Dendritic cell treated with granulocyte-macrophage colony-stimulating factor and Interleukin-4, amounts not matched to agents 40 ng/mL and 50 ng/mL, for 4 days (primary cell): ENCODE results near the gene P4HTM.
A peak's percentile ranks its signal among the peaks of the same experiment; 100 is the strongest.

Experiments used
- H3K27ac Mint-ChIP-seq: one replicate; pipeline ENCODE4 v1.8.0; 2022; ENCODE audit warnings: mild to moderate bottlenecking, mixed read lengths
- H3K27me3 Mint-ChIP-seq: one replicate; pipeline ENCODE4 v1.8.0; 2022; ENCODE audit warnings: mild to moderate bottlenecking, mixed read lengths
- H3K36me3 Mint-ChIP-seq: one replicate; pipeline ENCODE4 v1.8.0; 2022; ENCODE audit warnings: low read depth, mixed read lengths
- H3K4me1 Mint-ChIP-seq: one replicate; pipeline ENCODE4 v1.8.0; 2022; ENCODE audit warnings: low read depth, mixed read lengths
- H3K4me3 Mint-ChIP-seq: one replicate; pipeline ENCODE4 v1.8.0; 2022; ENCODE audit warnings: mild to moderate bottlenecking, moderate library complexity, mixed read lengths
- H3K9me3 Mint-ChIP-seq: one replicate; pipeline ENCODE4 v1.8.0; 2022; ENCODE audit warnings: mixed read lengths
- intact Hi-C: fragments of 100-400 bp; cut with micrococcal nuclease; formaldehyde crosslinking; loops from one replicate; pipeline ENCODE4 v1.15.0; 2022

The P4HTM gene

DNA sequence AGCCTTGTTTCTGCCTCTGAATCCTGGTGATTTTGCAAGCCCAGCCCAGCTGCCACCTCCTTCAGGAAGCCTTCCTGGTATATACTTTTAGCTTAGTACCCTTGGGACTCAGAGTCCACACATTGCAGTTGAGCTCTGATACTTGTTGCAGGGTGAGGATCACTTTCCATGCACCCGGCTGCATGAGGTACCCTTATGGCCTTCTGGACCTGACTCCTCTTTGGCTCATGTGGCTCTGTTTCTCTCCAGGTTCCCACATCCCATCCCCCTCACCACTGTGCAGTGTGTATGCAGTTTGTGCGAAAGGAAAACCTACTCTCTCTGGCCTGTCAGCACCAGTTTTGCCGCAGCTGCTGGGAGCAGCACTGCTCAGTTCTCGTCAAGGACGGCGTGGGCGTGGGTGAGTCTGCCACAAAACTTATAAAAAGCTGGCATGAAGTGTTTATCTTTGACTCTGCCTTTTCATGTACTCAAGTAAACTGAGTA lies 23.1 kb upstream of the P4HTM start:
- peaks cover 96% of the 10 kb centered on the region for H3K36me3 Mint-ChIP-seq
- H3K27me3 Mint-ChIP-seq, result no peaks in the 10 kb centered on the region
- H3K9me3 Mint-ChIP-seq, result no peaks in the 10 kb centered on the region
- no peak overlapping the region for H3K27ac Mint-ChIP-seq
- no peak overlapping the region for H3K4me3 Mint-ChIP-seq
- intact Hi-C loops, result loop anchor here (2.0 kb wide), 1 partner anchor 76 kb away; no protein-coding TSS in a partner anchor
- no peaks in the 10 kb centered on the region for H3K4me1 Mint-ChIP-seq

DNA sequence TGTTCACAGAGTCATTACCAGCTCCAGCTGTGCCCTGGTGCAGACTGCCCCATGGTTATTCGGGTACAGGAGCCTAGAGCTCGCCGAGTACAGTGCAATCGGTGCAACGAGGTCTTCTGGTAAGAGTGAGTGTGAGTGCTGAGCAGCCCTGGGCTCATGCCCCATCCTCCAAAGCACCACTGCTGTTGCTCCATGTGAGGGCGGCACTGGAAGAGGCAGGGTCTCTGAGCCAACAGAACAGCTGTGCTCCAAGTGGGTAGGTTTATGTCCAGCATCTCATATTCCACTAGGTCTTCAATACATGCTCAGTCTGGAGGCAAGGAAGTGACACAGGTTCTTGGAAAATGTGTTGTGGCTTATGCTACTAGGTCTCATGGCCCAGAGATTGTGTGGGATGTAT lies 19.5 kb upstream of the P4HTM start:
- Mint-ChIP-seq H3K27ac (no peak overlapping the region), H3K4me1 (no peaks in the 10 kb centered on the region), H3K36me3 (peaks cover 96% of the 10 kb centered on the region), H3K27me3 (no peaks in the 10 kb centered on the region), H3K9me3 (no peaks in the 10 kb centered on the region), H3K4me3 (no peak overlapping the region)
- intact Hi-C loops, result no loop called here

GRCh38 chr3:48974076-48974864 lies 15.8 kb upstream of the P4HTM start:
- Mint-ChIP-seq H3K9me3 (no peaks in the 10 kb centered on the region), H3K27ac (no peak overlapping the region), H3K27me3 (no peaks in the 10 kb centered on the region), H3K4me3 (no peak overlapping the region), H3K36me3 (peaks cover 100% of the 10 kb centered on the region), H3K4me1 (no peaks in the 10 kb centered on the region)
- intact Hi-C loops, result no loop called here

DNA sequence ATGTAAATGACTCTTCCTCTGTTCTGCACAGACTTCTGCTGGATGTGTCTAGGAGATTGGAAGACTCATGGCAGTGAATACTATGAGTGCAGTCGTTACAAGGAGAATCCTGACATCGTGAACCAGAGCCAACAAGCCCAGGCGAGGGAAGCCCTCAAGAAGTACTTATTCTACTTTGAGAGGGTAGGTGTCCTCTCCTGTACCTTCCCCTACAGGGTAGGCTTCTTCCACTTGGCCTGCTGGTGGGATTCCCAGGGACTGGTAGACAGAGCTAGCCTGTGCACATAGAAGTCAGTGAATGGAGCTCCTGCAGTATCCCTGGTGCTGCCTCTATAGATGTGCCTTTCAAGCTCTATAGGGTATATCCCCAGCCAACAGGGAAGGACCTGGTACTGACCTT lies 10.6 kb upstream of the P4HTM start:
- Mint-ChIP-seq H3K27me3 (no peaks in the 10 kb centered on the region), H3K4me1 (peaks cover 18% of the 10 kb centered on the region), H3K9me3 (no peaks in the 10 kb centered on the region), H3K4me3 (no peak overlapping the region), H3K36me3 (peaks cover 97% of the 10 kb centered on the region), H3K27ac (no peak overlapping the region)
- intact Hi-C loops, result no loop called here

DNA sequence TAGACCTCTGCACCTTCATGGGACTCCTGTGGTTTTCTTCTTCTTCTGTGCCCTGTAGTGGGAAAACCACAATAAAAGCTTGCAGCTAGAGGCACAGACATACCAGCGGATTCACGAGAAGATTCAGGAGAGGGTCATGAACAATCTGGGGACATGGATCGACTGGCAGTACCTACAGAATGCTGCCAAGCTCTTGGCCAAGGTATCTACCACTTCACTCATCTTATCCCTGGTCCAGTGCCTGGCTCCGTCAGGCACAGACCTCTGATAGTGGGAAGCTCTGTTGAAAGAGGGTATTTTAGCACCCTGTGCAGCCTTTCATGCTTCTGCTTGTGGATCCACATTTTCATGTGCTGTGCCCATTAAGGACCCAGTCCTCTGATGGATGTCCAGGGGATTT lies 9.7 kb upstream of the P4HTM start:
- Mint-ChIP-seq H3K36me3 (peaks cover 97% of the 10 kb centered on the region), H3K27me3 (no peaks in the 10 kb centered on the region), H3K9me3 (no peaks in the 10 kb centered on the region), H3K4me3 (no peak overlapping the region), H3K27ac (no peak overlapping the region), H3K4me1 (peaks cover 25% of the 10 kb centered on the region)
- intact Hi-C loops, result no loop called here

DNA sequence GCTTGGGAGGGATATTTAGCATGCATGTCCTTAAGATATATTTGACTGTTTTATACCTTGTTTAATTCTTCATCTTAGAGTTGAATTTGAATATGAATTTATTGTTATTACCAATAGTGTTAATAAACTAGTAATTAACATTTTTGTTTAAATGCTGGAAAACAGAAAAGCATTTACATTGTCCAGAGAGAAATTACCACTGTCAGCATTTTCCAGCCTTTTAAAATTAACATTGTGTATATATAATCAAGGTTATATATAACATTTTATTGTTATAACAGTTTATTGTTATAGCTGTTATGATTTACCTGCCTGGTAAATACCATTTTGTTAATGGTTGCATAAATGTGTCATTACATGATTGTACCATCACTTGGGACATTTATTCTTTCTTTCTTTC lies 8.0 kb upstream of the P4HTM start:
- H3K4me3 Mint-ChIP-seq, result no peak overlapping the region
- H3K4me1 Mint-ChIP-seq, result peaks cover 25% of the 10 kb centered on the region
- intact Hi-C loops, result no loop called here
- no peaks in the 10 kb centered on the region for H3K27me3 Mint-ChIP-seq
- H3K9me3 Mint-ChIP-seq, result no peaks in the 10 kb centered on the region
- H3K36me3 Mint-ChIP-seq, result peaks cover 95% of the 10 kb centered on the region
- H3K27ac Mint-ChIP-seq, result no peak overlapping the region

DNA sequence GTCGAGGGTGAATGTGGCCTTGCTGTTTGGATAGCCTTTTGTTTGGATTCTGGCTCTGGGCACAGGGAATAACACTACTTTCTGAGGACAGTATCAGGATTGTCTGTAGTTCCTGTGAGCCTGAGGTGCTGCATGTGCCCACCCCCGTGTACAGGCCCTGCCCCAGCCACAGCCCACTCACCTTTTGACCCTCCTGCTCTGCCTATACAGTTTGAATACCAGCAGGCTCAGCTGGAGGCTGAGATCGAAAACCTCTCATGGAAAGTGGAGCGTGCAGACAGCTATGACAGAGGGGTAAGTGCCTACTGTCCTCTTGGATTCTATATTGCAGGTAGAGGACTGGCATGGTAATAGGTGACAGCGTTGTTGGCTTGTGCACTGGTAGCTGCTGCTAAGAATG lies 7.4 kb upstream of the P4HTM start:
- peaks cover 25% of the 10 kb centered on the region for H3K4me1 Mint-ChIP-seq
- intact Hi-C loops, result no loop called here
- no peak overlapping the region for H3K27ac Mint-ChIP-seq
- no peaks in the 10 kb centered on the region for H3K27me3 Mint-ChIP-seq
- no peaks in the 10 kb centered on the region for H3K9me3 Mint-ChIP-seq
- peaks cover 88% of the 10 kb centered on the region for H3K36me3 Mint-ChIP-seq
- no peak overlapping the region for H3K4me3 Mint-ChIP-seq

DNA sequence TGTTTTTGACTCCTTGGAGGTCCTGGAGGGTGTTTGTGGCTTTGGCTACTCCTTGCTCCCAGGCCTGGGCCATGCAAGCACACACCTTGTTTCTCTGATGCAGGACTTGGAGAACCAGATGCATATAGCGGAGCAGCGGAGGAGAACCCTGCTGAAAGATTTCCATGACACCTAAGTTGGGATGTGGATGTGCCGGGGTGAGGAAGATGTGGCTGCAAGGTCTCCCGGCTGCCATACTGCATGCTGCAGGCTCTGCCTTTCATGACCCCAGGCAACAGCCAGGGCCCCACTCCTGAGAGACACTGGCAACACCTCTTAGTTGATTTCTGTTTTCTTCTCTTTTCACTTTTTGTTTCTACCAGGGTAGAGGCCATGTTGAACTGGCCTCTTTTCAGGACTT lies 6.9 kb upstream of the P4HTM start:
- H3K27me3 Mint-ChIP-seq, result no peaks in the 10 kb centered on the region
- no peak overlapping the region for H3K4me3 Mint-ChIP-seq
- intact Hi-C loops, result no loop called here
- H3K36me3 Mint-ChIP-seq, result peaks cover 84% of the 10 kb centered on the region
- peaks cover 29% of the 10 kb centered on the region for H3K4me1 Mint-ChIP-seq
- H3K9me3 Mint-ChIP-seq, result no peaks in the 10 kb centered on the region
- peak overlapping the region; percentile 61 for H3K27ac Mint-ChIP-seq

DNA sequence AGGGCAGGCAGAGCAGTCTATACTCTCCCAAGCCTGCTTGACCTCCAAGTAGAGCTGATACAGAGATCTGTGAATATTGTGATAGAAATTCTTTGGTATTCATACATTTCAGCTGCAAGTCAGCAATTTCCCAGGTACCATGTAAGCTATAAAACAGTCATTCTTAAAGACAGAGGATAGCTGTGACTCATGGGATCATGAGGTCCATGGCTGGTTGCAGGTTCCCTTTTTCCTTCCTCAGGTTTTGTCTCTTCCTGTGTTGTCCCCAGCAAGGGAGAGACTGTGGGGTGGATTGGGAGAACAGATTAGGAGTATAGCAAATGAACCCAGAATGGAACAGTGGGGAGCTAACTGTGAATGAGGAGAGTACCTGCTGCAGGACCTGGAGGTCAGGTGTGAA lies 5.4 kb upstream of the P4HTM start:
- Mint-ChIP-seq H3K36me3 (peaks cover 69% of the 10 kb centered on the region), H3K4me3 (no peak overlapping the region), H3K27me3 (no peaks in the 10 kb centered on the region), H3K9me3 (no peaks in the 10 kb centered on the region), H3K4me1 (peaks cover 40% of the 10 kb centered on the region), H3K27ac (peak overlapping the region; percentile 61)
- intact Hi-C loops, result no loop called here

DNA sequence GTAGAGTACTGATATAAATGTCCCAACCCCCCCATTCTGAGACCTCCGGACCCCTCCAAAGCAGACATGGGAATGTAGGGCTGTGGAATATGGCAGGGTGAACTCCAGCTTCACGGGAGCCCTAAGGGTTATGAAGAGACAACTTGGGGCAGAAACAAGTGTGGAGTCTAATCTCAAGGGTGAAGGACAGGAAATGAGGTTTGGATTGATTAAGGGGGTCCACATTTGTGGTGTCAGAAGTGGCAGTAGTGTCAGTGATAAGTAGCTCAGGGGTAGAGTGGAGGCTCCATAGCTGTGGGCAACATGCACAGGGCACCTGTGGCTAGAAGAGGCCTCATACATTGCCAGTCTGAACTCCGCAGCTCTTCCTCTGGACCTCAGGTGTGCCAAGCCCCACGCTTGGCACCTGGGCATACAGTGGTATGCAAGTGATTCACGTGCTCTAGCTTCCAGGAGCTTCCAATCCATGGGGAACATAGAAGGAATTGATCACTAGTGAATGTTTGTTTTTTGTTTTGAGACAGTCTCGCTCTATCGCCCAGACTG lies 4.1 kb upstream of the P4HTM start:
- Mint-ChIP-seq H3K4me3 (no peak overlapping the region), H3K9me3 (no peaks in the 10 kb centered on the region)
- intact Hi-C loops, result no loop called here

GRCh38 chr3:48989126-48989795 lies 780 bp upstream of the P4HTM start:
- Mint-ChIP-seq H3K27ac (peak overlapping the region; percentile 81), H3K4me3 (peak overlapping the region; percentile 83), H3K27me3 (no peaks in the 10 kb centered on the region), H3K36me3 (peaks cover 31% of the 10 kb centered on the region), H3K4me1 (peaks cover 48% of the 10 kb centered on the region), H3K9me3 (no peaks in the 10 kb centered on the region)
- intact Hi-C loops, result no loop called here

More for the DNA sequence above, 4.1 kb upstream of the P4HTM start:
- Mint-ChIP-seq H3K4me1 (peaks cover 46% of the 10 kb centered on the region), H3K36me3 (peaks cover 62% of the 10 kb centered on the region), H3K27me3 (no peaks in the 10 kb centered on the region), H3K27ac (no peak overlapping the region)

DNA sequence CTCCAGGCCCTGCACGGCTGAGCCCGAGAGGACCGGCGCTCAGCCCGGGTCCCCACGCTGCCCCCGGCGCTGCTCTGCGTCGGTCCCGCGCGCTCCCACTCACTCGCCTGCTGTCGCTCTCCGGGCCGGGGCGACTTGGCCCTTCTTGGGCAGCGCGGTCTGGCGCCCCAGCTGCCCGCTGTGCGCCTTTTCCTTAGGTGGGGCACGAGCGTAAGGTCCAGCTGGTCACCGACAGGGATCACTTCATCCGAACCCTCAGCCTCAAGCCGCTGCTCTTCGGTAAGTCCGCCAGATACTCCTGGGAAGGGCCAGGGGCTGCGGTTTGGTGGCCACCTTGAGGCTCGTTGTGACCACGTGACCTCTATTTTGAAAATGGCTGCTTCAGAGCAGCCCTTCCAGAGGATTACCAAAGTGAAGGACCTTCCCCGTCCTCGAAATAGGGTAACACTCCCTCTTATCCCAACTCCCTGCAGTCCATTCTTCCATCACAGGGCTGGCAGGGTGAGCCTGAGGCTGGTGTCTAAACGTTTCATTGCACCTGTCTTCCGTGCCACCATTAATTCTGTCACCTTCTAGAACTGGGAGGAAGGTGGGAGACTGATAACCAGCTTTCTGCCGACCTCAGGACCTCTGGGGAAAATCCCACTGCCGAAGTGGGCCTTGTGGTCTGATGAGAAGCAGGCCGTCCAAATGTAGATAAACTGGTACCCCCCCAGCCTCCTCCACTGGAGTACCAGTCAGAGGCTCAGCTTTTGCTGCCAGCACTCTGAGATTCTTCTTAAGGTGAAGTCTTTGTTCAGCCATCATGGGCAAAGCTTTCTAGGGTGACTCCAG lies 812 bp downstream of the P4HTM start:
- intact Hi-C loops, result loop anchor here (5.0 kb wide), 1 partner anchor 36 kb away; the partner anchor contains the start of gene IMPDH2
- Mint-ChIP-seq H3K4me3 (peak overlapping the region; percentile 85), H3K4me1 (peaks cover 41% of the 10 kb centered on the region), H3K27ac (peak overlapping the region; percentile 78), H3K27me3 (no peaks in the 10 kb centered on the region), H3K9me3 (no peaks in the 10 kb centered on the region), H3K36me3 (peaks cover 31% of the 10 kb centered on the region)

DNA sequence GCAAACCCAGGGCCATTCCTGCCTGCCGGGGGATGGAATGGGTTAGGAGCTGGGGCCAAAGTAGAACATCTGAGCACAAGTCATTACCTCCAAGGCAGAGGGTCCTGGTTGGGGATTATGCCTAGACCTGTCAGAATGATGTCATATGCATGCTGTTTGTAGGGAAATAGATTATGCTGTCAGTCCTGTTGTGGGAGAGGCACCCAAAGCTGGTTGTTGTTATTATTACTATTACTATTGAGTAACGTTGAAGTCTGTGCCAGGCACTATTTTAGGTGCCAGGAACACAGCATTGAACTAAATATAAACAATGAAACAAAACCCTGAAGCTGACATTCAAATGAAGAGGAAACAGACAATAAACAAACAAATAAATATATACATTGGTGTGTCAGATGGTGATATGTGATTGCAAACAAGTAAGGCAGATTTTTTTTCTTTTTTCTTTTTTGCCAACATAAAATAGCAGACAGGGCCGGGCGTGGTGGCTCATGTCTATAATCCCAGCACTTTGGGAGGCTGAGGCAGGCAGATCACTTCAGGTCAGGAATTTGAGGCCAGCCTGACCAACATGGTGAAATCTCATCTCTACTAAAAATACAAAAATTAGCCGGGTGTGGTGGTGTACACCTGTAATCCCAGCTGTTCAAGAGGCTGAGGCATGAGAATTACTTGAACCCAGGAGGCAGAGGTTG lies 2.0 kb downstream of the P4HTM start:
- no peak overlapping the region for H3K4me3 Mint-ChIP-seq
- peaks cover 27% of the 10 kb centered on the region for H3K36me3 Mint-ChIP-seq
- H3K4me1 Mint-ChIP-seq, result peaks cover 41% of the 10 kb centered on the region
- no peaks in the 10 kb centered on the region for H3K27me3 Mint-ChIP-seq
- no peaks in the 10 kb centered on the region for H3K9me3 Mint-ChIP-seq
- H3K27ac Mint-ChIP-seq, result no peak overlapping the region
- intact Hi-C loops, result loop anchor here (5.0 kb wide), 1 partner anchor 35 kb away; the partner anchor contains the start of gene IMPDH2
